DND-41 (cell line): ENCODE results near the gene AKIRIN2.

Source experiments
- EZH2 ChIP-seq: IDR thresholded peaks from 3 replicates; pipeline ENCODE4 v1.6.1; 2012; ENCODE audit warnings: borderline replicate concordance, low read depth, mild to moderate bottlenecking, moderate library complexity, low read length, inconsistent platforms; ENCODE audit not compliant: severe bottlenecking
- TF ChIP-seq, protein P1 (sequence below): IDR thresholded peaks from 2 replicates; pipeline ENCODE4 v1.5.1; 2012; ENCODE audit warnings: borderline replicate concordance, low read length, moderate library complexity, mild to moderate bottlenecking; ENCODE audit not compliant: poor library complexity, severe bottlenecking; ENCODE audit errors: extremely low read depth

DNA sequence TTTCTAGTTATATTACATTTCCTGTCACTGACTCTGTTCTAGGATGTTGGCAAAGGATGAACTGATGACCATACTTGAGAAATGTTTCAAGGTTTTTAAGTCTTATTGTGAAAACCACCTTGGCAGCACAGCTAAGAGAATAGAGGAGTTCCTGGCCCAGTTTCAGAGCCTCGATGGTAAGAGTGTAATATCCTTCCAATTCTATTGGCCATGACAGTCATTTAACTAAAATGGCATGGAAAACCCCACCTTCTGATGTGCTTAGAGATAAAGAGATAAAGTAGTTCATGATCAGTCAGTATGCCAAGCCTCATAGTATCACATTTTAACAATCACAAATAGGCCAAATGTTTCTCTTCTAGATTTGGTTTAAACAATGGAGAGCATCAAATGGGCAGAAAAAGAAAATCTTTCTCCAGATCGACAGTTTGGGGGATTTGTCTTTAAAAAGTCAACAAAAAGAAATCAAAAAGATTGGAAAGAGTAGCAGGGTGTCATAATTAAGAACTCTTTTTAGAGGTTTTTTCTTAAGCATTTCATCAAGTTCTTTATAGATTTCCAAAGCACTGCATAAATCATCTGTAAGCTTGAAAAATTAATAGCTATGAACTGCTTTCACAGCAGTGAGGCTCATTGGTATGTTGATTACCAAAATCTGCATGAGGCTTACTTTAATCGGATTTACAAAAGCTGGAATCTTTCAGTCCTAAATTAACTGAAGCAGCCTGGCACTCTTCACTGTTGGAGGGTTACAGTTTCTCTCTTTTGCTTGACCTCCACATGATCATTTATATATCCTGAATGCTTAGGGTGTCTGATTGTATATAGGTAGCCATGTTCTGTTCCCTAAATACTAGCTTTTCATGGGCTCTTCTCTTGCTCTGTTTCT lies 48.7 kb downstream of the AKIRIN2 start:
- TF ChIP-seq, protein P1, sequence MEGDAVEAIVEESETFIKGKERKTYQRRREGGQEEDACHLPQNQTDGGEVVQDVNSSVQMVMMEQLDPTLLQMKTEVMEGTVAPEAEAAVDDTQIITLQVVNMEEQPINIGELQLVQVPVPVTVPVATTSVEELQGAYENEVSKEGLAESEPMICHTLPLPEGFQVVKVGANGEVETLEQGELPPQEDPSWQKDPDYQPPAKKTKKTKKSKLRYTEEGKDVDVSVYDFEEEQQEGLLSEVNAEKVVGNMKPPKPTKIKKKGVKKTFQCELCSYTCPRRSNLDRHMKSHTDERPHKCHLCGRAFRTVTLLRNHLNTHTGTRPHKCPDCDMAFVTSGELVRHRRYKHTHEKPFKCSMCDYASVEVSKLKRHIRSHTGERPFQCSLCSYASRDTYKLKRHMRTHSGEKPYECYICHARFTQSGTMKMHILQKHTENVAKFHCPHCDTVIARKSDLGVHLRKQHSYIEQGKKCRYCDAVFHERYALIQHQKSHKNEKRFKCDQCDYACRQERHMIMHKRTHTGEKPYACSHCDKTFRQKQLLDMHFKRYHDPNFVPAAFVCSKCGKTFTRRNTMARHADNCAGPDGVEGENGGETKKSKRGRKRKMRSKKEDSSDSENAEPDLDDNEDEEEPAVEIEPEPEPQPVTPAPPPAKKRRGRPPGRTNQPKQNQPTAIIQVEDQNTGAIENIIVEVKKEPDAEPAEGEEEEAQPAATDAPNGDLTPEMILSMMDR = no peak
- TF ChIP-seq EZH2 = no peak
